GM19397 (cell line): ENCODE measurements around the gene RNF224.
A peak's percentile ranks its signal among the peaks of the same experiment; 100 is the strongest.

Source experiments
- ATAC-seq: cut with Tn5 transposase; IDR thresholded peaks from one replicate; pipeline ENCODE4 v1.9.1; 2021; ENCODE audit warnings: mild to moderate bottlenecking, moderate library complexity; ENCODE audit not compliant: unreplicated experiment

Gene RNF224

GRCh38 chr9:137213160-137214060, 13.9 kb upstream of the RNF224 start:
- ATAC-seq: no peak

GRCh38 chr9:137214620-137215019, 12.7 kb upstream of the RNF224 start:
- ATAC-seq: no peak

GRCh38 chr9:137215196-137215986, 11.9 kb upstream of the RNF224 start:
- no peak for ATAC-seq

- no peak for ATAC-seq
Measured at GRCh38 chr9:137216188-137216965, 10.9 kb upstream of the RNF224 start.

GRCh38 chr9:137217276-137218211, 9.8 kb upstream of the RNF224 start:
- ATAC-seq: no peak

- no peak for ATAC-seq
Measured at GRCh38 chr9:137218212-137218753, 9.0 kb upstream of the RNF224 start.

GRCh38 chr9:137218754-137219271, 8.5 kb upstream of the RNF224 start:
- ATAC-seq: no peak

GRCh38 chr9:137219757-137220316, 7.5 kb upstream of the RNF224 start:
- ATAC-seq: no peak

- ATAC-seq: no peak
Measured at GRCh38 chr9:137220317-137221094, 6.8 kb upstream of the RNF224 start.

- ATAC-seq: no peak
Measured at GRCh38 chr9:137221095-137221505, 6.2 kb upstream of the RNF224 start.

- ATAC-seq: no peak
Measured at GRCh38 chr9:137221506-137222111, 5.7 kb upstream of the RNF224 start.

- ATAC-seq: peak; percentile 4
Measured at GRCh38 chr9:137222190-137223077, 4.9 kb upstream of the RNF224 start, which contains the start of gene RNF208. Gene RNF208, minus strand, starts transcription at chr9:137222240. Its CDS starts 1,028 bp downstream, at chr9:137221212.

GRCh38 chr9:137223078-137223970, 4.0 kb upstream of the RNF224 start:
- peak; percentile 66 for ATAC-seq

GRCh38 chr9:137224830-137225694, 2.2 kb upstream of the RNF224 start, which contains the start of gene CYSRT1:
Gene CYSRT1, plus strand, starts transcription at chr9:137225174. Its CDS starts 448 bp downstream, at chr9:137225622.
- ATAC-seq: no peak
